Measurements from ENCODE around the gene BCKDHA.

Gene BCKDHA

GRCh38 chr19:41411100-41411967, 13.7 kb downstream of the BCKDHA start:
- no peak overlapping the region for H3K4me3 ChIP-seq (replicated peaks; ENCODE audit: low read depth, low read length)
- no peak for DNase-seq (ENCODE audit: extremely low read depth, low read depth)
- no peak for TF ChIP-seq CTCF (IDR thresholded peaks at IDR 0.05; ENCODE audit: low read depth, low read length, missing control alignments)

GRCh38 chr19:41411968-41412265, 14.3 kb downstream of the BCKDHA start:
- DNase-seq (ENCODE audit: extremely low read depth, low read depth) = no peak
- H3K4me3 ChIP-seq (replicated peaks; ENCODE audit: low read depth, low read length) = no peak overlapping the region
- no peak for TF ChIP-seq CTCF (IDR thresholded peaks at IDR 0.05; ENCODE audit: low read depth, low read length, missing control alignments)

GRCh38 chr19:41412953-41413352, 15.3 kb downstream of the BCKDHA start:
- H3K4me3 ChIP-seq (replicated peaks; ENCODE audit: low read depth, low read length) = no peak overlapping the region
- no peak for TF ChIP-seq CTCF (IDR thresholded peaks at IDR 0.05; ENCODE audit: low read depth, low read length, missing control alignments)
- no peak for DNase-seq (ENCODE audit: extremely low read depth, low read depth)

GRCh38 chr19:41413947-41414346, 16.3 kb downstream of the BCKDHA start:
- no peak for TF ChIP-seq CTCF (IDR thresholded peaks at IDR 0.05; ENCODE audit: low read depth, low read length, missing control alignments)
- H3K4me3 ChIP-seq (replicated peaks; ENCODE audit: low read depth, low read length) = no peak overlapping the region
- DNase-seq (ENCODE audit: extremely low read depth, low read depth) = no peak

- H3K4me3 ChIP-seq (replicated peaks; ENCODE audit: low read depth, low read length) = no peak overlapping the region
- no peak for TF ChIP-seq CTCF (IDR thresholded peaks at IDR 0.05; ENCODE audit: low read depth, low read length, missing control alignments)
- DNase-seq (ENCODE audit: extremely low read depth, low read depth) = no peak
Observed at GRCh38 chr19:41414461-41414860, 16.8 kb downstream of the BCKDHA start.

GRCh38 chr19:41415154-41415571, 17.5 kb downstream of the BCKDHA start:
- DNase-seq (ENCODE audit: extremely low read depth, low read depth) = no peak
- H3K4me3 ChIP-seq (replicated peaks; ENCODE audit: low read depth, low read length) = no peak overlapping the region
- no peak for TF ChIP-seq CTCF (IDR thresholded peaks at IDR 0.05; ENCODE audit: low read depth, low read length, missing control alignments)
